Measurements from ENCODE around the gene CDH13.

Gene CDH13

DNA sequence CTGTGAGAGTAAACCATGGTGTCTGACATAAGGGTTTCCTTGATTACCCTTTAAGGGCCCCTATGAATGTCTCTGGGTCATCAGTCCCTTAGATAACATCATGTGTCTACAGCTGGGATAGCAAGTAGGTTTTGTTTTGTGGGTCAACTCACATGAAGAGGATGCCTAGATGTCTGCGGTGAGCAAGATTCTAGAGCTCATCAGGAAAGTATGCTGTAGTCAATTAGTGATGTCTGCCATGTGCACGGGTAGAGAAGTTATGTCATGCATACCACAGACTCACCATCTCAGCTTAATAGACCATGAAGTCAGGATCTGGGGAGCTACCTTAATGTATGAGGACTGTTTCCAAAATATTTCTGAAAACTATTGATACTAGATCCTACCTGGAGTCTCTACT lies 57.5 kb downstream of the CDH13 start:
- Histone ChIP-seq H3K27me3 (ENCODE audit: control insufficient read depth in 1 of 2, insufficient read depth in 1 of 2, low read length in 2 of 2) (no peaks in the 10 kb centered on the region), H3K36me3 (ENCODE audit: control insufficient read depth in 1 of 2, insufficient read depth in 2 of 2, low read depth in 1 of 2, low read length in 2 of 2) (peaks cover 0 to 3% of the 10 kb centered on the region in 2 experiments), H3K4me2 (ENCODE audit: low read length, poor library complexity, severe bottlenecking) (no peak overlapping the region), H2BK5ac (ENCODE audit: low read depth, low read length, poor library complexity, severe bottlenecking) (no peak overlapping the region), H3K79me1 (replicated peaks; ENCODE audit: low read length, poor library complexity, severe bottlenecking) (peaks cover 26% of the 10 kb centered on the region), H2AFZ (ENCODE audit: low read depth, low read length) (no peak overlapping the region), H3K4me3 (ENCODE audit: insufficient read depth in 1 of 2, low read depth in 1 of 2, low read length in 2 of 2) (no peak overlapping the region), H2AK5ac (ENCODE audit: low read length, severe bottlenecking) (no peak overlapping the region), H3K9me3 (ENCODE audit: control insufficient read depth, low read length) (no peaks in the 10 kb centered on the region), H3K9ac (ENCODE audit: low read length) (no peak overlapping the region), H3K27ac (ENCODE audit: low read length, poor library complexity, severe bottlenecking) (peak overlapping the region; percentile 42), H3K18ac (ENCODE audit: low read depth in 1 of 2, low read length in 2 of 2) (no peak overlapping the region), H3K14ac (ENCODE audit: low read length in 2 of 2) (no peak overlapping the region), H3K4ac (ENCODE audit: low read depth in 1 of 2, low read length in 2 of 2) (no peak overlapping the region), H2BK15ac (ENCODE audit: low read depth, poor library complexity, severe bottlenecking) (no peak overlapping the region), H2BK12ac (ENCODE audit: low read length in 2 of 2) (no peak overlapping the region), H4K91ac (ENCODE audit: low read length) (no peak overlapping the region), H2BK120ac (ENCODE audit: low read depth, low read length) (no peak overlapping the region), H3K23ac (ENCODE audit: low read length in 2 of 2) (no peak overlapping the region), H4K8ac (ENCODE audit: low read length) (no peak overlapping the region), H3K4me1 (ENCODE audit: control insufficient read depth, insufficient read depth, low read depth, low read length) (peaks cover 11% of the 10 kb centered on the region)
- DNase-seq: no peak
- 71% methylated on average over 1 of the region's 2 CpGs for WGBS

GRCh38 chr16:82685526-82685925 lies 58.8 kb downstream of the CDH13 start:
- Histone ChIP-seq H2BK120ac (ENCODE audit: low read depth, low read length) (no peak overlapping the region), H2BK5ac (ENCODE audit: low read depth, low read length, poor library complexity, severe bottlenecking) (no peak overlapping the region), H2BK15ac (ENCODE audit: low read depth, poor library complexity, severe bottlenecking) (no peak overlapping the region), H3K23ac (ENCODE audit: low read length in 2 of 2) (no peak overlapping the region), H4K91ac (ENCODE audit: low read length) (no peak overlapping the region), H3K18ac (ENCODE audit: low read depth in 1 of 2, low read length in 2 of 2) (no peak overlapping the region), H3K36me3 (ENCODE audit: control insufficient read depth in 1 of 2, insufficient read depth in 2 of 2, low read depth in 1 of 2, low read length in 2 of 2) (peaks cover 0 to 3% of the 10 kb centered on the region in 2 experiments), H3K9me3 (ENCODE audit: control insufficient read depth, low read length) (no peaks in the 10 kb centered on the region), H2AK5ac (ENCODE audit: low read length, severe bottlenecking) (peak overlapping the region; percentile 27), H3K9ac (ENCODE audit: low read length) (no peak overlapping the region), H3K4me2 (ENCODE audit: low read length, poor library complexity, severe bottlenecking) (no peak overlapping the region), H4K8ac (ENCODE audit: low read length) (no peak overlapping the region), H3K4ac (ENCODE audit: low read depth in 1 of 2, low read length in 2 of 2) (no peak overlapping the region), H3K27me3 (ENCODE audit: control insufficient read depth in 1 of 2, insufficient read depth in 1 of 2, low read length in 2 of 2) (no peaks in the 10 kb centered on the region), H3K27ac (ENCODE audit: low read length, poor library complexity, severe bottlenecking) (no peak overlapping the region), H3K79me1 (replicated peaks; ENCODE audit: low read length, poor library complexity, severe bottlenecking) (peaks cover 24% of the 10 kb centered on the region), H3K4me3 (ENCODE audit: insufficient read depth in 1 of 2, low read depth in 1 of 2, low read length in 2 of 2) (no peak overlapping the region), H2BK12ac (ENCODE audit: low read length in 2 of 2) (no peak overlapping the region), H3K4me1 (ENCODE audit: control insufficient read depth, insufficient read depth, low read depth, low read length) (peaks cover 11% of the 10 kb centered on the region), H3K14ac (ENCODE audit: low read length in 2 of 2) (no peak overlapping the region), H2AFZ (ENCODE audit: low read depth, low read length) (no peak overlapping the region)
- 100% methylated on average over 3 of the region's 4 CpGs for WGBS
- DNase-seq: no peak

GRCh38 chr16:82694239-82694874 lies 67.6 kb downstream of the CDH13 start:
- H3K4ac ChIP-seq (ENCODE audit: low read depth in 1 of 2, low read length in 2 of 2): no peak overlapping the region
- DNase-seq: peak; percentile 65
- H3K9ac ChIP-seq (ENCODE audit: low read length): no peak overlapping the region
- H2BK12ac ChIP-seq (ENCODE audit: low read length in 2 of 2): peak overlapping the region in 1 of 2 experiments; percentile 94
- H3K9me3 ChIP-seq (ENCODE audit: control insufficient read depth, low read length): no peaks in the 10 kb centered on the region
- H3K79me1 ChIP-seq (replicated peaks; ENCODE audit: low read length, poor library complexity, severe bottlenecking): peaks cover 8% of the 10 kb centered on the region
- peak overlapping the region; percentile 20 for H2AK5ac ChIP-seq (ENCODE audit: low read length, severe bottlenecking)
- no peak overlapping the region for H3K14ac ChIP-seq (ENCODE audit: low read length in 2 of 2)
- no peak overlapping the region for H4K8ac ChIP-seq (ENCODE audit: low read length)
- no peak overlapping the region for H3K23ac ChIP-seq (ENCODE audit: low read length in 2 of 2)
- H4K91ac ChIP-seq (ENCODE audit: low read length): no peak overlapping the region
- no peaks in the 10 kb centered on the region for H3K27me3 ChIP-seq (ENCODE audit: control insufficient read depth in 1 of 2, insufficient read depth in 1 of 2, low read length in 2 of 2)
- no peak overlapping the region for H2BK5ac ChIP-seq (ENCODE audit: low read depth, low read length, poor library complexity, severe bottlenecking)
- H2BK120ac ChIP-seq (ENCODE audit: low read depth, low read length): no peak overlapping the region
- no peak overlapping the region for H3K4me2 ChIP-seq (ENCODE audit: low read length, poor library complexity, severe bottlenecking)
- H3K36me3 ChIP-seq (ENCODE audit: control insufficient read depth in 1 of 2, insufficient read depth in 2 of 2, low read depth in 1 of 2, low read length in 2 of 2): no peaks in the 10 kb centered on the region
- no peak overlapping the region for H3K27ac ChIP-seq (ENCODE audit: low read length, poor library complexity, severe bottlenecking)
- peaks cover 4% of the 10 kb centered on the region for H3K4me1 ChIP-seq (ENCODE audit: control insufficient read depth, insufficient read depth, low read depth, low read length)
- H3K18ac ChIP-seq (ENCODE audit: low read depth in 1 of 2, low read length in 2 of 2): peak overlapping the region; percentile 79 to 91
- H3K4me3 ChIP-seq (ENCODE audit: insufficient read depth in 1 of 2, low read depth in 1 of 2, low read length in 2 of 2): no peak overlapping the region
- no peak overlapping the region for H2AFZ ChIP-seq (ENCODE audit: low read depth, low read length)
- no peak overlapping the region for H2BK15ac ChIP-seq (ENCODE audit: low read depth, poor library complexity, severe bottlenecking)

DNA sequence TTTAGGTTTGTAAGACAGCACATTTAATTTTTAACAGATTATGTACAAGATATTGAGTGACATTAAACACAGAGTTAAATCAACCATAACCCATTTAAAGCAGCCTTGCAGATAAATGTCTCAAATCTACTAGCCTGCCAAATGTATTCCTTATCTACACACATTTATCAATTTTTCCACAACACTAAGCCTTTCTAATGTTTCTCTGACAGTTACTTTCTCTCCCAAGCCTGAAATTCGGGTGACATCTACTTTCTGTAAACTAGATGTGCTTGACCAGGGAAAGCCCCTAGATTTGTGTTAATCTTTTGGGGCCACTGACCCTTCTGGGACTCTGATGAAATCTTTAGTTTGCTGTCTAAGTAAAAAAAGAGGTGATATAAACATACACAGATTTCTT lies 69.0 kb downstream of the CDH13 start:
- peak; percentile 35 for DNase-seq
- Histone ChIP-seq H3K36me3 (ENCODE audit: control insufficient read depth in 1 of 2, insufficient read depth in 2 of 2, low read depth in 1 of 2, low read length in 2 of 2) (no peaks in the 10 kb centered on the region), H3K4me3 (ENCODE audit: insufficient read depth in 1 of 2, low read depth in 1 of 2, low read length in 2 of 2) (no peak overlapping the region), H2BK12ac (ENCODE audit: low read length in 2 of 2) (no peak overlapping the region), H3K4ac (ENCODE audit: low read depth in 1 of 2, low read length in 2 of 2) (no peak overlapping the region), H3K4me2 (ENCODE audit: low read length, poor library complexity, severe bottlenecking) (no peak overlapping the region), H3K9ac (ENCODE audit: low read length) (no peak overlapping the region), H3K9me3 (ENCODE audit: control insufficient read depth, low read length) (no peaks in the 10 kb centered on the region), H4K8ac (ENCODE audit: low read length) (no peak overlapping the region), H3K27me3 (ENCODE audit: control insufficient read depth in 1 of 2, insufficient read depth in 1 of 2, low read length in 2 of 2) (no peaks in the 10 kb centered on the region), H2AFZ (ENCODE audit: low read depth, low read length) (no peak overlapping the region), H2BK15ac (ENCODE audit: low read depth, poor library complexity, severe bottlenecking) (no peak overlapping the region), H2BK5ac (ENCODE audit: low read depth, low read length, poor library complexity, severe bottlenecking) (no peak overlapping the region), H2BK120ac (ENCODE audit: low read depth, low read length) (no peak overlapping the region), H3K23ac (ENCODE audit: low read length in 2 of 2) (no peak overlapping the region), H3K4me1 (ENCODE audit: control insufficient read depth, insufficient read depth, low read depth, low read length) (peaks cover 4% of the 10 kb centered on the region), H4K91ac (ENCODE audit: low read length) (no peak overlapping the region), H3K27ac (ENCODE audit: low read length, poor library complexity, severe bottlenecking) (no peak overlapping the region), H3K18ac (ENCODE audit: low read depth in 1 of 2, low read length in 2 of 2) (no peak overlapping the region), H2AK5ac (ENCODE audit: low read length, severe bottlenecking) (no peak overlapping the region), H3K79me1 (replicated peaks; ENCODE audit: low read length, poor library complexity, severe bottlenecking) (peaks cover 8% of the 10 kb centered on the region), H3K14ac (ENCODE audit: low read length in 2 of 2) (no peak overlapping the region)
- 43% methylated on average over 1 of the region's 1 CpG for WGBS
